ENCODE measurements around the gene SNX8. TPM values are rescaled to one million over a fixed set of nuclear protein-coding genes. Genes with fewer than 3 reads are reported as not detected.
A peak's percentile ranks its signal among the peaks of the same experiment; 100 is the strongest.

Gene SNX8
- total and polyA plus RNA-seq, 9 of the 15 experiments (the other 6 are each of a cell fraction or from before 2014, with no cell fraction given): 2.7 to 51.6 (median 16.9) TPM

DNA sequence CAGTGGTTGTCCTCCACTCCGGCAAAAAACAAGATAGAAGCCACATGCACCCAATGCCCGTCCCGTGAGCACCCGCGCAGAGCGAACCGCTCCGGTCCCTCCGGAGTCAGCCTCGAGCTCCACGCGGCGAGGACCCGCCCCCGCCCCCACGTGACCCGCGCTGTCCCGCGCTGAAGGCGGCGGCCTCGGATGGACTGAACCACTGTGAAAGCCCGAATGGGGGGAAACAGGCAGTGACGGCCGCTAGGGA, 39.6 kb upstream of the SNX8 start (continued):
- TF ChIP-seq POU5F1 (IDR thresholded peaks at IDR 0.05; ENCODE audit: borderline replicate concordance, low read depth, low read length, partially characterized antibody) (no peak), LEF1 (IDR thresholded peaks at IDR 0.05) (no peak), PHTF2 (CRISPR knock-in tag; IDR thresholded peaks at IDR 0.05) (no peak), RUNX1 (IDR thresholded peaks at IDR 0.05; ENCODE audit: low read depth) (no peak), ZNF764 (CRISPR knock-in tag; IDR thresholded peaks at IDR 0.05; ENCODE audit: low read depth) (no peak), ZNF384 (IDR thresholded peaks at IDR 0.05; ENCODE audit: low read depth, low read length) (0 out of 2 replicates have a peak, but pooled peaks have one; percentile 32), HMGN3 (IDR thresholded peaks at IDR 0.05; ENCODE audit: borderline replicate concordance, extremely low read depth, insufficient read length, low read depth, low read length) (peak; percentile 74), MEF2D (tag; conservative IDR thresholded peaks at IDR 0.05; ENCODE audit: low read depth) (peak; percentile 63; the same call in 1 of the 2 replicates), MYBL2 (IDR thresholded peaks at IDR 0.05; ENCODE audit: low read depth) (no peak), MYBL2 (CRISPR knock-in tag; IDR thresholded peaks at IDR 0.05; ENCODE audit: borderline replicate concordance) (no peak), SOX6 (IDR thresholded peaks at IDR 0.05) (no peak), CXXC5 (CRISPR knock-in tag; IDR thresholded peaks at IDR 0.05) (peak; percentile 93), SUPT5H (IDR thresholded peaks at IDR 0.05) (peak; percentile 84), ZNF830 (CRISPR knock-in tag; IDR thresholded peaks at IDR 0.05) (no peak), PTRF (tag; IDR thresholded peaks at IDR 0.05) (no peak), FOXJ3 (CRISPR knock-in tag; IDR thresholded peaks at IDR 0.05) (no peak), TAF1 (IDR thresholded peaks at IDR 0.05; ENCODE audit: control insufficient read depth, extremely low read depth, insufficient read depth, low read length, severe bottlenecking) (peak; percentile 52)
- TF ChIP-seq, protein P1, sequence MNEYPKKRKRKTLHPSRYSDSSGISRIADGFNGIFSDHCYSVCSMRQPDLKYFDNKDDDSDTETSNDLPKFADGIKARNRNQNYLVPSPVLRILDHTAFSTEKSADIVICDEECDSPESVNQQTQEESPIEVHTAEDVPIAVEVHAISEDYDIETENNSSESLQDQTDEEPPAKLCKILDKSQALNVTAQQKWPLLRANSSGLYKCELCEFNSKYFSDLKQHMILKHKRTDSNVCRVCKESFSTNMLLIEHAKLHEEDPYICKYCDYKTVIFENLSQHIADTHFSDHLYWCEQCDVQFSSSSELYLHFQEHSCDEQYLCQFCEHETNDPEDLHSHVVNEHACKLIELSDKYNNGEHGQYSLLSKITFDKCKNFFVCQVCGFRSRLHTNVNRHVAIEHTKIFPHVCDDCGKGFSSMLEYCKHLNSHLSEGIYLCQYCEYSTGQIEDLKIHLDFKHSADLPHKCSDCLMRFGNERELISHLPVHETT (CRISPR knock-in tag; conservative IDR thresholded peaks at IDR 0.05 in 1 of 2, IDR thresholded peaks at IDR 0.05 in 1 of 2): peak in 1 of 2 experiments; percentile 94; a peak in 2 of 4 replicates
- TF ChIP-seq, protein P2, sequence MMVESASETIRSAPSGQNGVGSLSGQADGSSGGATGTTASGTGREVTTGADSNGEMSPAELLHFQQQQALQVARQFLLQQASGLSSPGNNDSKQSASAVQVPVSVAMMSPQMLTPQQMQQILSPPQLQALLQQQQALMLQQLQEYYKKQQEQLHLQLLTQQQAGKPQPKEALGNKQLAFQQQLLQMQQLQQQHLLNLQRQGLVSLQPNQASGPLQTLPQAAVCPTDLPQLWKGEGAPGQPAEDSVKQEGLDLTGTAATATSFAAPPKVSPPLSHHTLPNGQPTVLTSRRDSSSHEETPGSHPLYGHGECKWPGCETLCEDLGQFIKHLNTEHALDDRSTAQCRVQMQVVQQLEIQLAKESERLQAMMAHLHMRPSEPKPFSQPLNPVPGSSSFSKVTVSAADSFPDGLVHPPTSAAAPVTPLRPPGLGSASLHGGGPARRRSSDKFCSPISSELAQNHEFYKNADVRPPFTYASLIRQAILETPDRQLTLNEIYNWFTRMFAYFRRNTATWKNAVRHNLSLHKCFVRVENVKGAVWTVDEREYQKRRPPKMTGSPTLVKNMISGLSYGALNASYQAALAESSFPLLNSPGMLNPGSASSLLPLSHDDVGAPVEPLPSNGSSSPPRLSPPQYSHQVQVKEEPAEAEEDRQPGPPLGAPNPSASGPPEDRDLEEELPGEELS (CRISPR knock-in tag; IDR thresholded peaks at IDR 0.05; ENCODE audit: borderline replicate concordance): peak; percentile 97
- TF ChIP-seq, protein P3, sequence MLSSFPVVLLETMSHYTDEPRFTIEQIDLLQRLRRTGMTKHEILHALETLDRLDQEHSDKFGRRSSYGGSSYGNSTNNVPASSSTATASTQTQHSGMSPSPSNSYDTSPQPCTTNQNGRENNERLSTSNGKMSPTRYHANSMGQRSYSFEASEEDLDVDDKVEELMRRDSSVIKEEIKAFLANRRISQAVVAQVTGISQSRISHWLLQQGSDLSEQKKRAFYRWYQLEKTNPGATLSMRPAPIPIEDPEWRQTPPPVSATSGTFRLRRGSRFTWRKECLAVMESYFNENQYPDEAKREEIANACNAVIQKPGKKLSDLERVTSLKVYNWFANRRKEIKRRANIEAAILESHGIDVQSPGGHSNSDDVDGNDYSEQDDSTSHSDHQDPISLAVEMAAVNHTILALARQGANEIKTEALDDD (IDR thresholded peaks at IDR 0.05): no peak
- TF ChIP-seq, protein P4, sequence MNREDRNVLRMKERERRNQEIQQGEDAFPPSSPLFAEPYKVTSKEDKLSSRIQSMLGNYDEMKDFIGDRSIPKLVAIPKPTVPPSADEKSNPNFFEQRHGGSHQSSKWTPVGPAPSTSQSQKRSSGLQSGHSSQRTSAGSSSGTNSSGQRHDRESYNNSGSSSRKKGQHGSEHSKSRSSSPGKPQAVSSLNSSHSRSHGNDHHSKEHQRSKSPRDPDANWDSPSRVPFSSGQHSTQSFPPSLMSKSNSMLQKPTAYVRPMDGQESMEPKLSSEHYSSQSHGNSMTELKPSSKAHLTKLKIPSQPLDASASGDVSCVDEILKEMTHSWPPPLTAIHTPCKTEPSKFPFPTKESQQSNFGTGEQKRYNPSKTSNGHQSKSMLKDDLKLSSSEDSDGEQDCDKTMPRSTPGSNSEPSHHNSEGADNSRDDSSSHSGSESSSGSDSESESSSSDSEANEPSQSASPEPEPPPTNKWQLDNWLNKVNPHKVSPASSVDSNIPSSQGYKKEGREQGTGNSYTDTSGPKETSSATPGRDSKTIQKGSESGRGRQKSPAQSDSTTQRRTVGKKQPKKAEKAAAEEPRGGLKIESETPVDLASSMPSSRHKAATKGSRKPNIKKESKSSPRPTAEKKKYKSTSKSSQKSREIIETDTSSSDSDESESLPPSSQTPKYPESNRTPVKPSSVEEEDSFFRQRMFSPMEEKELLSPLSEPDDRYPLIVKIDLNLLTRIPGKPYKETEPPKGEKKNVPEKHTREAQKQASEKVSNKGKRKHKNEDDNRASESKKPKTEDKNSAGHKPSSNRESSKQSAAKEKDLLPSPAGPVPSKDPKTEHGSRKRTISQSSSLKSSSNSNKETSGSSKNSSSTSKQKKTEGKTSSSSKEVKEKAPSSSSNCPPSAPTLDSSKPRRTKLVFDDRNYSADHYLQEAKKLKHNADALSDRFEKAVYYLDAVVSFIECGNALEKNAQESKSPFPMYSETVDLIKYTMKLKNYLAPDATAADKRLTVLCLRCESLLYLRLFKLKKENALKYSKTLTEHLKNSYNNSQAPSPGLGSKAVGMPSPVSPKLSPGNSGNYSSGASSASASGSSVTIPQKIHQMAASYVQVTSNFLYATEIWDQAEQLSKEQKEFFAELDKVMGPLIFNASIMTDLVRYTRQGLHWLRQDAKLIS (CRISPR knock-in tag; IDR thresholded peaks at IDR 0.05): peak; percentile 96

Data from K562 (cell line).